GM12875 (cell line): ENCODE measurements around the gene CSF2RB.
"Not testable (repeated sequence)": the region's sequence is repeated elsewhere in the genome, so short reads cannot be mapped to it uniquely, and the experiment has no call there.

Experiments
- H3K4me3 ChIP-seq: one replicate; pipeline ENCODE4 v1.5.1; 2011; ENCODE audit warnings: low read depth, low read length, control low read depth
- CTCF ChIP-seq: IDR thresholded peaks from 2 replicates; pipeline ENCODE4 v1.5.1; 2011; ENCODE audit warnings: low read depth, mild to moderate bottlenecking, control low read depth, inconsistent platforms, low read length, moderate library complexity, borderline replicate concordance; ENCODE audit not compliant: insufficient read depth

Gene CSF2RB

GRCh38 chr22:36979016-36979910, 65.8 kb downstream of the CSF2RB start:
- no peak overlapping the region for H3K4me3 ChIP-seq
- TF ChIP-seq CTCF = no peak

GRCh38 chr22:36981247-36981775, 67.9 kb downstream of the CSF2RB start:
- no peak for TF ChIP-seq CTCF
- H3K4me3 ChIP-seq = no peak overlapping the region

- peak; percentile 12; the same call in 1 of the 2 replicates for TF ChIP-seq CTCF
- no peak overlapping the region for H3K4me3 ChIP-seq
Measured at GRCh38 chr22:36982136-36982535, 68.7 kb downstream of the CSF2RB start.

- H3K4me3 ChIP-seq = no peak overlapping the region
- no peak for TF ChIP-seq CTCF
Measured at GRCh38 chr22:36985211-36985889, 71.9 kb downstream of the CSF2RB start.

- H3K4me3 ChIP-seq = no peak overlapping the region
- TF ChIP-seq CTCF = peak; percentile 74
Measured at GRCh38 chr22:36986242-36986821, 72.9 kb downstream of the CSF2RB start.

GRCh38 chr22:36988075-36988832, 74.8 kb downstream of the CSF2RB start:
- no peak for TF ChIP-seq CTCF
- no peak overlapping the region for H3K4me3 ChIP-seq

GRCh38 chr22:36989012-36989411, 75.6 kb downstream of the CSF2RB start:
- H3K4me3 ChIP-seq = not testable (repeated sequence)
